Measurements from ENCODE around the gene SPRING1. TPM values are rescaled to one million over a fixed set of nuclear protein-coding genes. Genes with fewer than 3 reads are reported as not detected.
"Not testable (repeated sequence)": the region's sequence is repeated elsewhere in the genome, so short reads cannot be mapped to it uniquely, and the experiment has no call there.

SPRING1 gene
- total and polyA plus RNA-seq, 4 donors = 24.5 to 54.7 (median 42.4) TPM

- DNase-seq (ENCODE audit: low read depth in 4 of 6, low spot score in 6 of 6) = no peak
- Histone ChIP-seq H3K27ac (ENCODE audit: low read depth, low read length) (no peak overlapping the region), H3K4me3 (ENCODE audit: low read depth, low read length) (no peak overlapping the region), H3K9me3 (ENCODE audit: control insufficient read depth, insufficient read depth, low read length) (no peaks in the 10 kb centered on the region), H3K36me3 (ENCODE audit: control insufficient read depth, insufficient read depth, low read length) (peaks cover 49% of the 10 kb centered on the region), H3K4me1 (ENCODE audit: control insufficient read depth, insufficient read depth, low read length) (peaks cover 4% of the 10 kb centered on the region), H3K27me3 (ENCODE audit: control insufficient read depth, insufficient read depth, low read length) (no peaks in the 10 kb centered on the region)
- 100% methylated on average over 2 of the region's 4 CpGs for WGBS (ENCODE audit: insufficient coverage)
Measured at GRCh38 chr12:116745554-116745953, 7.7 kb upstream of the SPRING1 start.

GRCh38 chr12:116744766-116745165 is 6.9 kb upstream of the SPRING1 start:
- no peak overlapping the region for H3K27ac ChIP-seq (ENCODE audit: low read depth, low read length)
- no peak overlapping the region for H3K4me3 ChIP-seq (ENCODE audit: low read depth, low read length)
- H3K9me3 ChIP-seq (ENCODE audit: control insufficient read depth, insufficient read depth, low read length) = no peaks in the 10 kb centered on the region
- peaks cover 4% of the 10 kb centered on the region for H3K4me1 ChIP-seq (ENCODE audit: control insufficient read depth, insufficient read depth, low read length)
- no peak for DNase-seq (ENCODE audit: low read depth in 4 of 6, low spot score in 6 of 6)
- no peaks in the 10 kb centered on the region for H3K27me3 ChIP-seq (ENCODE audit: control insufficient read depth, insufficient read depth, low read length)
- WGBS (ENCODE audit: insufficient coverage) = 60% methylated on average over 1 of the region's 3 CpGs
- peaks cover 47% of the 10 kb centered on the region for H3K36me3 ChIP-seq (ENCODE audit: control insufficient read depth, insufficient read depth, low read length)

GRCh38 chr12:116742787-116743186 is 4.9 kb upstream of the SPRING1 start:
- H3K4me1 ChIP-seq (ENCODE audit: control insufficient read depth, insufficient read depth, low read length); H3K27ac ChIP-seq (ENCODE audit: low read depth, low read length); H3K27me3 ChIP-seq (ENCODE audit: control insufficient read depth, insufficient read depth, low read length); H3K4me3 ChIP-seq (ENCODE audit: low read depth, low read length); H3K9me3 ChIP-seq (ENCODE audit: control insufficient read depth, insufficient read depth, low read length); DNase-seq (ENCODE audit: low read depth in 4 of 6, low spot score in 6 of 6): not testable (repeated sequence)
- WGBS (ENCODE audit: insufficient coverage) = no CpG with 5 or more reads among the region's 2 CpGs
- H3K36me3 ChIP-seq (ENCODE audit: control insufficient read depth, insufficient read depth, low read length) = peaks cover 34% of the 10 kb centered on the region

- peaks cover 7% of the 10 kb centered on the region for H3K4me1 ChIP-seq (ENCODE audit: control insufficient read depth, insufficient read depth, low read length)
- H3K36me3 ChIP-seq (ENCODE audit: control insufficient read depth, insufficient read depth, low read length) = peaks cover 26% of the 10 kb centered on the region
- no peak overlapping the region for H3K27ac ChIP-seq (ENCODE audit: low read depth, low read length)
- DNase-seq (ENCODE audit: low read depth in 4 of 6, low spot score in 6 of 6) = no peak
- no peak overlapping the region for H3K4me3 ChIP-seq (ENCODE audit: low read depth, low read length)
- 87% methylated on average over 7 of the region's 7 CpGs for WGBS (ENCODE audit: insufficient coverage)
- no peaks in the 10 kb centered on the region for H3K27me3 ChIP-seq (ENCODE audit: control insufficient read depth, insufficient read depth, low read length)
- H3K9me3 ChIP-seq (ENCODE audit: control insufficient read depth, insufficient read depth, low read length) = no peaks in the 10 kb centered on the region
Measured at GRCh38 chr12:116739381-116739887, 1.6 kb upstream of the SPRING1 start.

GRCh38 chr12:116736962-116737773 is 701 bp downstream of the SPRING1 start:
- peaks cover 6% of the 10 kb centered on the region for H3K4me1 ChIP-seq (ENCODE audit: control insufficient read depth, insufficient read depth, low read length)
- DNase-seq (ENCODE audit: low read depth in 4 of 6, low spot score in 6 of 6) = no peak
- WGBS (ENCODE audit: insufficient coverage) = 1% methylated on average over 24 of the region's 24 CpGs
- H3K9me3 ChIP-seq (ENCODE audit: control insufficient read depth, insufficient read depth, low read length) = no peaks in the 10 kb centered on the region
- H3K4me3 ChIP-seq (ENCODE audit: low read depth, low read length) = peak overlapping the region; percentile 67
- peaks cover 23% of the 10 kb centered on the region for H3K36me3 ChIP-seq (ENCODE audit: control insufficient read depth, insufficient read depth, low read length)
- no peak overlapping the region for H3K27ac ChIP-seq (ENCODE audit: low read depth, low read length)
- H3K27me3 ChIP-seq (ENCODE audit: control insufficient read depth, insufficient read depth, low read length) = no peaks in the 10 kb centered on the region

GRCh38 chr12:116735951-116736599 is 1.8 kb downstream of the SPRING1 start:
- DNase-seq (ENCODE audit: low read depth in 4 of 6, low spot score in 6 of 6) = no peak
- 80% methylated on average over 1 of the region's 9 CpGs for WGBS (ENCODE audit: insufficient coverage)
- H3K4me3 ChIP-seq (ENCODE audit: low read depth, low read length) = peak overlapping the region; percentile 67
- H3K9me3 ChIP-seq (ENCODE audit: control insufficient read depth, insufficient read depth, low read length) = no peaks in the 10 kb centered on the region
- peaks cover 21% of the 10 kb centered on the region for H3K36me3 ChIP-seq (ENCODE audit: control insufficient read depth, insufficient read depth, low read length)
- H3K27me3 ChIP-seq (ENCODE audit: control insufficient read depth, insufficient read depth, low read length) = no peaks in the 10 kb centered on the region
- peaks cover 6% of the 10 kb centered on the region for H3K4me1 ChIP-seq (ENCODE audit: control insufficient read depth, insufficient read depth, low read length)
- no peak overlapping the region for H3K27ac ChIP-seq (ENCODE audit: low read depth, low read length)

- Histone ChIP-seq H3K9me3 (ENCODE audit: control insufficient read depth, insufficient read depth, low read length) (no peaks in the 10 kb centered on the region), H3K4me3 (ENCODE audit: low read depth, low read length) (no peak overlapping the region), H3K36me3 (ENCODE audit: control insufficient read depth, insufficient read depth, low read length) (peaks cover 12% of the 10 kb centered on the region), H3K4me1 (ENCODE audit: control insufficient read depth, insufficient read depth, low read length) (peaks cover 6% of the 10 kb centered on the region), H3K27me3 (ENCODE audit: control insufficient read depth, insufficient read depth, low read length) (no peaks in the 10 kb centered on the region), H3K27ac (ENCODE audit: low read depth, low read length) (no peak overlapping the region)
- WGBS (ENCODE audit: insufficient coverage) = 80% methylated on average over 8 of the region's 10 CpGs
- DNase-seq (ENCODE audit: low read depth in 4 of 6, low spot score in 6 of 6) = no peak
Measured at GRCh38 chr12:116735084-116735483, 2.8 kb downstream of the SPRING1 start.

GRCh38 chr12:116734156-116734768 is 3.6 kb downstream of the SPRING1 start:
- H3K27me3 ChIP-seq (ENCODE audit: control insufficient read depth, insufficient read depth, low read length) = no peaks in the 10 kb centered on the region
- H3K4me3 ChIP-seq (ENCODE audit: low read depth, low read length) = no peak overlapping the region
- H3K36me3 ChIP-seq (ENCODE audit: control insufficient read depth, insufficient read depth, low read length) = peaks cover 11% of the 10 kb centered on the region
- no peaks in the 10 kb centered on the region for H3K9me3 ChIP-seq (ENCODE audit: control insufficient read depth, insufficient read depth, low read length)
- DNase-seq (ENCODE audit: low read depth in 4 of 6, low spot score in 6 of 6) = no peak
- no peak overlapping the region for H3K27ac ChIP-seq (ENCODE audit: low read depth, low read length)
- peaks cover 6% of the 10 kb centered on the region for H3K4me1 ChIP-seq (ENCODE audit: control insufficient read depth, insufficient read depth, low read length)
- no CpG with 5 or more reads among the region's 5 CpGs for WGBS (ENCODE audit: insufficient coverage)

- Histone ChIP-seq H3K9me3 (ENCODE audit: control insufficient read depth, insufficient read depth, low read length) (no peaks in the 10 kb centered on the region), H3K36me3 (ENCODE audit: control insufficient read depth, insufficient read depth, low read length) (peaks cover 14% of the 10 kb centered on the region), H3K4me3 (ENCODE audit: low read depth, low read length) (no peak overlapping the region), H3K4me1 (ENCODE audit: control insufficient read depth, insufficient read depth, low read length) (peaks cover 2% of the 10 kb centered on the region), H3K27ac (ENCODE audit: low read depth, low read length) (no peak overlapping the region), H3K27me3 (ENCODE audit: control insufficient read depth, insufficient read depth, low read length) (no peaks in the 10 kb centered on the region)
- WGBS (ENCODE audit: insufficient coverage) = 87% methylated on average over 3 of the region's 3 CpGs
- no peak for DNase-seq (ENCODE audit: low read depth in 4 of 6, low spot score in 6 of 6)
Measured at GRCh38 chr12:116731801-116732200, 6.1 kb downstream of the SPRING1 start.

Data from spinal cord (tissue), 10 donors.